GM12878 (cell line): Measurements from ENCODE around the gene CAND1. TPM values are rescaled to one million over a fixed set of nuclear protein-coding genes. Genes with fewer than 3 reads are reported as not detected.

Source experiments
- ATAC-seq: fragments of 200-7000 bp; cut with Tn5 transposase; 3 replicates; pipeline ENCODE4 v1.9.1; 2020; ENCODE audit warnings: mild to moderate bottlenecking, moderate library complexity
- BruUV-seq: library from RNA; stranded (reverse); fragments of 400-500 nt; replicated peaks from 2 replicates; lab custom pipeline; 2021; lab: Mats Ljungman, UMichigan
- CTCF ChIA-PET: fragments of 300-600 bp; sonication (Branson Sonifier 250); formaldehyde crosslinking; extraction: SDS; loops from one replicate; lab custom pipeline; 2021; ENCODE audit warnings: inconsistent platforms; lab: Yijun Ruan, JAX
- POLR2A ChIA-PET: fragments of 350-600 bp; formaldehyde crosslinking; extraction: SDS; loops from one replicate; lab custom pipeline; 2021; ENCODE audit warnings: inconsistent platforms; lab: Charles Lee
- RAD21 ChIA-PET: fragments of 300-600 bp; sonication (Branson Sonifier 250); formaldehyde crosslinking; loops from one replicate; lab custom pipeline; 2023; ENCODE audit warnings: antibody characterized with exemption; ENCODE audit not compliant: unreplicated experiment; lab: Charles Lee
- SMC1A ChIA-PET: fragments of 300-600 bp; sonication (Branson Sonifier 250); formaldehyde crosslinking; loops from one replicate; lab custom pipeline; 2023; ENCODE audit not compliant: unreplicated experiment, uncharacterized antibody; lab: Charles Lee
- DNase-seq: peaks from one replicate; pipeline ENCODE4 v3.0.0-alpha.2; 2011; ENCODE audit warnings: low read depth, low spot score
- FAIRE-seq: peaks from 3 replicates; lab custom pipeline; 2011; peaks lifted over from hg19 to GRCh38; lab: Jason Lieb, UNC
- H2AFZ ChIP-seq: 2 replicates; pipeline ENCODE4 v1.6.0; 2011; ENCODE audit warnings: low read depth, low read length, control low read depth; ENCODE audit not compliant: control insufficient read depth
- H3K27ac ChIP-seq: 2 replicates; pipeline ENCODE4 v1.5.1; 2011; ENCODE audit warnings: control low read depth; ENCODE audit not compliant: control insufficient read depth, insufficient read depth
- H3K27me3 ChIP-seq, 2 experiments: replicated peaks in 1 of 2; 2 replicates each; pipeline versions ENCODE4 v1.6.0 to v1.6.1; 2011; ENCODE audit warnings: low read length in 1 of 2; ENCODE audit not compliant: control insufficient read depth in 2 of 2, insufficient read depth in 2 of 2
- H3K36me3 ChIP-seq, 2 experiments: 2 replicates each; pipeline ENCODE4 v1.5.1; 2011; ENCODE audit warnings: low read length in 1 of 2; ENCODE audit not compliant: control insufficient read depth in 2 of 2, insufficient read depth in 2 of 2
- H3K4me1 ChIP-seq: 2 replicates; pipeline ENCODE4 v1.6.1; 2011; ENCODE audit warnings: mild to moderate bottlenecking, low read length, moderate library complexity, mixed read lengths; ENCODE audit not compliant: control insufficient read depth, insufficient read depth
- H3K4me2 ChIP-seq: 2 replicates; pipeline ENCODE4 v1.6.0; 2011; ENCODE audit warnings: control low read depth; ENCODE audit not compliant: control insufficient read depth, insufficient read depth
- H3K4me3 ChIP-seq: fragments of 200-600 bp; sonication (generic); 2 replicates; pipeline ENCODE4 v1.5.1; 2016
- H3K79me2 ChIP-seq: 2 replicates; pipeline ENCODE4 v1.6.0; 2011; ENCODE audit warnings: low read length; ENCODE audit not compliant: control insufficient read depth, insufficient read depth
- H3K9ac ChIP-seq: 2 replicates; pipeline ENCODE4 v1.8.0; 2011; ENCODE audit warnings: low read length, control low read depth, mixed read lengths; ENCODE audit not compliant: control insufficient read depth, insufficient read depth
- H3K9me3 ChIP-seq: replicated peaks from 3 replicates; pipeline ENCODE4 v1.5.1; 2011; ENCODE audit warnings: mild to moderate bottlenecking, low read length; ENCODE audit not compliant: control insufficient read depth, insufficient read depth
- H4K20me1 ChIP-seq: 2 replicates; pipeline ENCODE4 v1.6.0; 2011; ENCODE audit not compliant: control insufficient read depth, insufficient read depth
- CBX5 ChIP-seq: sonication (generic); IDR thresholded peaks from 2 replicates; pipeline ENCODE4 v1.6.1; 2016; ENCODE audit warnings: low read depth, moderate library complexity, mild to moderate bottlenecking, inconsistent platforms
- HDAC6 ChIP-seq: fragments of 200-600 bp; sonication (generic); IDR thresholded peaks from one replicate; pipeline ENCODE4 v1.8.0; 2017; ENCODE audit warnings: antibody characterized with exemption; ENCODE audit not compliant: unreplicated experiment
- POLR2AphosphoS2 ChIP-seq: IDR thresholded peaks from 2 replicates; pipeline ENCODE4 v1.6.1; 2011; ENCODE audit warnings: low read depth, mild to moderate bottlenecking, low read length, improper control_type of control experiment, moderate library complexity
- WGBS: methylation state at CpG from one replicate; pipeline ENCODE4 v1.1.6; 2016; ENCODE audit warnings: low lambda C conversion rate; ENCODE audit not compliant: insufficient replicate concordance, insufficient coverage; ENCODE audit errors: missing lambda C conversion rate; 5-methylcytosine and 5-hydroxymethylcytosine counted together
- in situ Hi-C: fragments of 300-500 bp; cut with MboI; formaldehyde crosslinking; loops from 9 replicates; pipeline ENCODE4 v1.14.3; 2018; ENCODE audit warnings: mixed read lengths
- intact Hi-C: fragments of 100-400 bp; cut with micrococcal nuclease; formaldehyde crosslinking; loops from one replicate; pipeline ENCODE4 v1.14.2; 2022; ENCODE audit not compliant: unreplicated experiment
- polyA plus RNA-seq, 11 experiments: library from polyadenylated mRNA; depleted of rRNA in 4 of 11; unstranded in 6 of 11; stranded (reverse) in 5 of 11; fragments of >200 nt; fragmentation: Nextera tagmentation in 4 of 11; fragmentation: Illumina TruSeq in 1 of 11; extraction: Ambion mirVana in 4 of 11; extraction: Trizol in 1 of 11; gene quantifications; 1 replicate in 1 of 11; 2 replicates in 10 of 11; pipeline versions ENCODE4 v1.2.1 to v1.2.3, GENCODE V29; 2011 to 2016; ENCODE audit warnings: inconsistent platforms in 2 of 11, missing spikeins in 2 of 11, low read depth in 1 of 11
- total RNA-seq, 4 experiments: library from RNA; depleted of rRNA in 3 of 4; stranded (reverse); fragments of >200 nt in 3 of 4; fragmentation: Illumina TruSeq in 1 of 4; extraction: Trizol in 1 of 4; gene quantifications; 2 replicates each; pipeline versions ENCODE4 v1.2.1 to v1.2.3, GENCODE V29; 2013 to 2021
- TF ChIP-seq, protein P1 (sequence below): fragments of 450-650 bp; IDR thresholded peaks from 2 replicates; pipeline ENCODE4 v1.6.1; 2017; ENCODE audit warnings: mild to moderate bottlenecking, moderate library complexity
- TF ChIP-seq, protein P2 (sequence below), 3 experiments: IDR thresholded peaks in 2 of 3; conservative IDR thresholded peaks in 1 of 3; 2 replicates each; pipeline ENCODE4 v1.5.1; 2011; ENCODE audit warnings: low read depth in 3 of 3, low read length in 3 of 3, mild to moderate bottlenecking in 3 of 3, control low read depth in 2 of 3, moderate library complexity in 2 of 3, inconsistent platforms in 1 of 3, mixed read lengths in 1 of 3; ENCODE audit not compliant: control insufficient read depth in 2 of 3, insufficient read depth in 1 of 3; ENCODE audit errors: extremely low read depth in 1 of 3
- TF ChIP-seq, protein P3 (sequence below): IDR thresholded peaks from 2 replicates; pipeline ENCODE4 v1.6.1; 2011; ENCODE audit warnings: borderline replicate concordance, low read depth, mild to moderate bottlenecking, moderate library complexity, mixed read lengths, low read length; ENCODE audit not compliant: insufficient read depth; ENCODE audit errors: extremely low read length
- TF ChIP-seq, protein P4 (sequence below): IDR thresholded peaks from 2 replicates; pipeline ENCODE4 v1.6.1; 2012; ENCODE audit warnings: improper control_type of control experiment, low read depth, low read length; ENCODE audit not compliant: insufficient replicate concordance

The CAND1 gene
- total and polyA plus RNA-seq, 10 of the 15 experiments (the other 5 are each of a cell fraction or from before 2014, with no cell fraction given), result 34.5 to 213 (median 96.0) TPM

DNA sequence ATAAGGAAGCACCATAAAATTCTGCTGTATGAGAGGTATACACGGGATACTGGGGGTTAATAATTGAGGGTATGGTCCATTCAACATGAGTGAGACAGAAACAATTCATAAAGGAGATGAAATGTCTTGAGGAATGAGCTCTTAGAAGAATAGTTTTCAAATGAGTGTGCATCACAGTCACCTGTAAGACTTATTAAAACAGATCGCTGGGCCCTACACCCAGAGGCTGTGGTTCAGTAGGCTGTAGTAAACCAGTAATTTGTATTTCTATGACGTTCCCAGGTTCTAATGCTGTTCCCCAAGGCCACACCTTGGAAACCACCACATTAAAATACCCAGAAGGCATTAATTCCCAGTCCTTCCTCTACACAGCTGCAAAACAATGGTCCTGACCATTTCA, 49.6 kb downstream of the CAND1 start (continued):
- TF ChIP-seq, protein P1, sequence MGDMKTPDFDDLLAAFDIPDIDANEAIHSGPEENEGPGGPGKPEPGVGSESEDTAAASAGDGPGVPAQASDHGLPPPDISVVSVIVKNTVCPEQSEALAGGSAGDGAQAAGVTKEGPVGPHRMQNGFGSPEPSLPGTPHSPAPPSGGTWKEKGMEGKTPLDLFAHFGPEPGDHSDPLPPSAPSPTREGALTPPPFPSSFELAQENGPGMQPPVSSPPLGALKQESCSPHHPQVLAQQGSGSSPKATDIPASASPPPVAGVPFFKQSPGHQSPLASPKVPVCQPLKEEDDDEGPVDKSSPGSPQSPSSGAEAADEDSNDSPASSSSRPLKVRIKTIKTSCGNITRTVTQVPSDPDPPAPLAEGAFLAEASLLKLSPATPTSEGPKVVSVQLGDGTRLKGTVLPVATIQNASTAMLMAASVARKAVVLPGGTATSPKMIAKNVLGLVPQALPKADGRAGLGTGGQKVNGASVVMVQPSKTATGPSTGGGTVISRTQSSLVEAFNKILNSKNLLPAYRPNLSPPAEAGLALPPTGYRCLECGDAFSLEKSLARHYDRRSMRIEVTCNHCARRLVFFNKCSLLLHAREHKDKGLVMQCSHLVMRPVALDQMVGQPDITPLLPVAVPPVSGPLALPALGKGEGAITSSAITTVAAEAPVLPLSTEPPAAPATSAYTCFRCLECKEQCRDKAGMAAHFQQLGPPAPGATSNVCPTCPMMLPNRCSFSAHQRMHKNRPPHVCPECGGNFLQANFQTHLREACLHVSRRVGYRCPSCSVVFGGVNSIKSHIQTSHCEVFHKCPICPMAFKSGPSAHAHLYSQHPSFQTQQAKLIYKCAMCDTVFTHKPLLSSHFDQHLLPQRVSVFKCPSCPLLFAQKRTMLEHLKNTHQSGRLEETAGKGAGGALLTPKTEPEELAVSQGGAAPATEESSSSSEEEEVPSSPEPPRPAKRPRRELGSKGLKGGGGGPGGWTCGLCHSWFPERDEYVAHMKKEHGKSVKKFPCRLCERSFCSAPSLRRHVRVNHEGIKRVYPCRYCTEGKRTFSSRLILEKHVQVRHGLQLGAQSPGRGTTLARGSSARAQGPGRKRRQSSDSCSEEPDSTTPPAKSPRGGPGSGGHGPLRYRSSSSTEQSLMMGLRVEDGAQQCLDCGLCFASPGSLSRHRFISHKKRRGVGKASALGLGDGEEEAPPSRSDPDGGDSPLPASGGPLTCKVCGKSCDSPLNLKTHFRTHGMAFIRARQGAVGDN, result no peak
- TF ChIP-seq, protein P2, sequence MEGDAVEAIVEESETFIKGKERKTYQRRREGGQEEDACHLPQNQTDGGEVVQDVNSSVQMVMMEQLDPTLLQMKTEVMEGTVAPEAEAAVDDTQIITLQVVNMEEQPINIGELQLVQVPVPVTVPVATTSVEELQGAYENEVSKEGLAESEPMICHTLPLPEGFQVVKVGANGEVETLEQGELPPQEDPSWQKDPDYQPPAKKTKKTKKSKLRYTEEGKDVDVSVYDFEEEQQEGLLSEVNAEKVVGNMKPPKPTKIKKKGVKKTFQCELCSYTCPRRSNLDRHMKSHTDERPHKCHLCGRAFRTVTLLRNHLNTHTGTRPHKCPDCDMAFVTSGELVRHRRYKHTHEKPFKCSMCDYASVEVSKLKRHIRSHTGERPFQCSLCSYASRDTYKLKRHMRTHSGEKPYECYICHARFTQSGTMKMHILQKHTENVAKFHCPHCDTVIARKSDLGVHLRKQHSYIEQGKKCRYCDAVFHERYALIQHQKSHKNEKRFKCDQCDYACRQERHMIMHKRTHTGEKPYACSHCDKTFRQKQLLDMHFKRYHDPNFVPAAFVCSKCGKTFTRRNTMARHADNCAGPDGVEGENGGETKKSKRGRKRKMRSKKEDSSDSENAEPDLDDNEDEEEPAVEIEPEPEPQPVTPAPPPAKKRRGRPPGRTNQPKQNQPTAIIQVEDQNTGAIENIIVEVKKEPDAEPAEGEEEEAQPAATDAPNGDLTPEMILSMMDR (IDR thresholded peaks at IDR 0.05 in 2 of 3, conservative IDR thresholded peaks at IDR 0.05 in 1 of 3; ENCODE audit: control insufficient read depth in 2 of 3, extremely low read depth in 1 of 3, insufficient read depth in 1 of 3, low read depth in 3 of 3, low read length in 3 of 3), result no peak

DNA sequence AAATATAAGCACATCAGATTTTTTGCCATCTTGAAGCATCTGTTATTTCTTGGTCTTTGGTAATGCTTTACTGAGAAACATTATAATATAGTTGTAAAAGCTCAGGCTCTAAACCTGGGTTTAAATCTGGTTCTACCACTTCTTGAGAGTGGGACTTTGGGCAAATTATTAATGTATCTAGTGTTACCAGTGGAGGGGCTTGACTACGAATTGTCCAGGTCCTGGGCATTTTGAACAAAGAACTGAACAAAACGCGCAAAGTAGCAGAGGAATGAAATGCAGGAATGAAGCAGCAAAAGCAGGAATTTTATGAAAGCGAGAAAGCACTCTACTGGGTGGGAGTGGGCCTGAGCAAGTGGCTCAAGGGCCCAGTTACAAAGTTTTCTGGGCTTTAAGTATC, 50.8 kb downstream of the CAND1 start:
- intact Hi-C loops, result no loop called here
- FAIRE-seq, result no peak
- TF ChIP-seq, protein P3, sequence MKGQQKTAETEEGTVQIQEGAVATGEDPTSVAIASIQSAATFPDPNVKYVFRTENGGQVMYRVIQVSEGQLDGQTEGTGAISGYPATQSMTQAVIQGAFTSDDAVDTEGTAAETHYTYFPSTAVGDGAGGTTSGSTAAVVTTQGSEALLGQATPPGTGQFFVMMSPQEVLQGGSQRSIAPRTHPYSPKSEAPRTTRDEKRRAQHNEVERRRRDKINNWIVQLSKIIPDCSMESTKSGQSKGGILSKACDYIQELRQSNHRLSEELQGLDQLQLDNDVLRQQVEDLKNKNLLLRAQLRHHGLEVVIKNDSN, result no peak
- TF ChIP-seq POLR2AphosphoS2 (no peak), HDAC6 (no peak), CBX5 (no peak)
- TF ChIP-seq, protein P4, sequence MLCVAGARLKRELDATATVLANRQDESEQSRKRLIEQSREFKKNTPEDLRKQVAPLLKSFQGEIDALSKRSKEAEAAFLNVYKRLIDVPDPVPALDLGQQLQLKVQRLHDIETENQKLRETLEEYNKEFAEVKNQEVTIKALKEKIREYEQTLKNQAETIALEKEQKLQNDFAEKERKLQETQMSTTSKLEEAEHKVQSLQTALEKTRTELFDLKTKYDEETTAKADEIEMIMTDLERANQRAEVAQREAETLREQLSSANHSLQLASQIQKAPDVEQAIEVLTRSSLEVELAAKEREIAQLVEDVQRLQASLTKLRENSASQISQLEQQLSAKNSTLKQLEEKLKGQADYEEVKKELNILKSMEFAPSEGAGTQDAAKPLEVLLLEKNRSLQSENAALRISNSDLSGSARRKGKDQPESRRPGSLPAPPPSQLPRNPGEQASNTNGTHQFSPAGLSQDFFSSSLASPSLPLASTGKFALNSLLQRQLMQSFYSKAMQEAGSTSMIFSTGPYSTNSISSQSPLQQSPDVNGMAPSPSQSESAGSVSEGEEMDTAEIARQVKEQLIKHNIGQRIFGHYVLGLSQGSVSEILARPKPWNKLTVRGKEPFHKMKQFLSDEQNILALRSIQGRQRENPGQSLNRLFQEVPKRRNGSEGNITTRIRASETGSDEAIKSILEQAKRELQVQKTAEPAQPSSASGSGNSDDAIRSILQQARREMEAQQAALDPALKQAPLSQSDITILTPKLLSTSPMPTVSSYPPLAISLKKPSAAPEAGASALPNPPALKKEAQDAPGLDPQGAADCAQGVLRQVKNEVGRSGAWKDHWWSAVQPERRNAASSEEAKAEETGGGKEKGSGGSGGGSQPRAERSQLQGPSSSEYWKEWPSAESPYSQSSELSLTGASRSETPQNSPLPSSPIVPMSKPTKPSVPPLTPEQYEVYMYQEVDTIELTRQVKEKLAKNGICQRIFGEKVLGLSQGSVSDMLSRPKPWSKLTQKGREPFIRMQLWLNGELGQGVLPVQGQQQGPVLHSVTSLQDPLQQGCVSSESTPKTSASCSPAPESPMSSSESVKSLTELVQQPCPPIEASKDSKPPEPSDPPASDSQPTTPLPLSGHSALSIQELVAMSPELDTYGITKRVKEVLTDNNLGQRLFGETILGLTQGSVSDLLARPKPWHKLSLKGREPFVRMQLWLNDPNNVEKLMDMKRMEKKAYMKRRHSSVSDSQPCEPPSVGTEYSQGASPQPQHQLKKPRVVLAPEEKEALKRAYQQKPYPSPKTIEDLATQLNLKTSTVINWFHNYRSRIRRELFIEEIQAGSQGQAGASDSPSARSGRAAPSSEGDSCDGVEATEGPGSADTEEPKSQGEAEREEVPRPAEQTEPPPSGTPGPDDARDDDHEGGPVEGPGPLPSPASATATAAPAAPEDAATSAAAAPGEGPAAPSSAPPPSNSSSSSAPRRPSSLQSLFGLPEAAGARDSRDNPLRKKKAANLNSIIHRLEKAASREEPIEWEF, result no peak

More for the DNA sequence above, 50.8 kb downstream of the CAND1 start:
- ChIA-PET RAD21 (no interaction called here), CTCF (interaction anchor here (1.6 kb wide), 1 partner anchor 36 kb away, joined by 3 read pairs; no protein-coding TSS in a partner anchor), POLR2A (no interaction called here), SMC1A (no interaction called here)
- no TSS peak for BruUV-seq
- Histone ChIP-seq H3K27me3 (no peaks in the 10 kb centered on the region), H3K4me3 (no peak overlapping the region), H3K9ac (no peak overlapping the region), H3K9me3 (no peaks in the 10 kb centered on the region), H2AFZ (no peak overlapping the region), H3K36me3 (peaks cover 0 to 8% of the 10 kb centered on the region in 2 experiments; a peak in 2 of 4 replicates), H3K4me2 (no peak overlapping the region), H3K27ac (no peak overlapping the region), H3K79me2 (no peaks in the 10 kb centered on the region), H3K4me1 (no peaks in the 10 kb centered on the region), H4K20me1 (no peaks in the 10 kb centered on the region)
- DNase-seq (no peak), ATAC-seq (no peak)
- 99% methylated on average over 4 of the region's 4 CpGs for WGBS
- in situ Hi-C loops, result no loop called here
